Ascending aorta (tissue), 2 donors: ENCODE results near the gene ZBTB7A. TPM values are rescaled to one million over a fixed set of nuclear protein-coding genes. Genes with fewer than 3 reads are reported as not detected.
A peak's percentile ranks its signal among the peaks of the same experiment; 100 is the strongest.

ENCODE experiments used
- DNase-seq, 2 donors: peaks; one replicate each; pipeline ENCODE4 v3.0.0-alpha.2; 2019; ENCODE audit warnings: low spot score in 2 of 2
- H3K27ac ChIP-seq, 2 donors: fragments of 200-600 bp; sonication (generic); one replicate each; pipeline ENCODE4 v1.5.1; 2016 to 2017; ENCODE audit warnings: mild to moderate bottlenecking in 1 of 2
- H3K27me3 ChIP-seq: fragments of 200-600 bp; sonication (generic); one replicate; pipeline ENCODE4 v1.5.1; 2017
- H3K36me3 ChIP-seq, 2 donors: fragments of 200-600 bp; sonication (generic); one replicate each; pipeline ENCODE4 v1.5.1; 2016
- H3K4me1 ChIP-seq, 2 donors: fragments of 200-600 bp; sonication (generic); one replicate each; pipeline ENCODE4 v1.5.1; 2016 to 2017; ENCODE audit warnings: mild to moderate bottlenecking in 1 of 2
- H3K4me3 ChIP-seq, 2 donors: fragments of 200-600 bp; sonication (generic); one replicate each; pipeline ENCODE4 v1.5.1; 2016 to 2017; ENCODE audit warnings: mild to moderate bottlenecking in 1 of 2
- H3K9me3 ChIP-seq, 2 donors: fragments of 200-600 bp; sonication (generic); one replicate each; pipeline ENCODE4 v1.5.1; 2016
- CTCF ChIP-seq, 3 experiments: fragments of 200-600 bp in 2 of 3; fragments of 450-650 bp in 1 of 3; sonication (generic) in 2 of 3; IDR thresholded peaks; one replicate each; pipeline ENCODE4 v1.5.1; 2016 to 2019; ENCODE audit warnings: antibody characterized with exemption in 3 of 3, mild to moderate bottlenecking in 1 of 3, moderate library complexity in 1 of 3
- intact Hi-C: fragments of 100-400 bp; cut with DNase I; formaldehyde crosslinking; loops from one replicate; pipeline ENCODE4 v1.15.1; 2023
- total RNA-seq: library from RNA; depleted of rRNA; stranded (reverse); fragments of >200 nt; gene quantifications from one replicate; pipeline ENCODE4 v1.1.0, GENCODE V29; 2016

The ZBTB7A gene
- total RNA-seq, 1 donor from 2014 or later, result 76.4 TPM

- no peak for TF ChIP-seq CTCF (IDR thresholded peaks at IDR 0.05)
- no peak overlapping the region for H3K4me3 ChIP-seq
- peaks cover 0 to 13% of the 10 kb centered on the region in 2 donors for H3K4me1 ChIP-seq
- peak overlapping the region in 1 of 2 donors; percentile 75 for H3K27ac ChIP-seq
- intact Hi-C loops, result no loop called here
- no peak for DNase-seq
- H3K9me3 ChIP-seq, result no peaks in the 10 kb centered on the region
- peaks cover 53 to 61% of the 10 kb centered on the region in 2 donors for H3K36me3 ChIP-seq
- no peaks in the 10 kb centered on the region for H3K27me3 ChIP-seq
Measured at GRCh38 chr19:4096049-4096892, 29.6 kb upstream of the ZBTB7A start.

GRCh38 chr19:4095488-4095844, 28.8 kb upstream of the ZBTB7A start:
- Histone ChIP-seq H3K9me3 (no peaks in the 10 kb centered on the region), H3K36me3 (peaks cover 48 to 56% of the 10 kb centered on the region in 2 donors), H3K4me3 (no peak overlapping the region), H3K27me3 (no peaks in the 10 kb centered on the region), H3K27ac (no peak overlapping the region), H3K4me1 (peaks cover 0 to 13% of the 10 kb centered on the region in 2 donors)
- DNase-seq, result no peak
- no peak for TF ChIP-seq CTCF (IDR thresholded peaks at IDR 0.05)
- intact Hi-C loops, result no loop called here

- peaks cover 0 to 13% of the 10 kb centered on the region in 2 donors for H3K4me1 ChIP-seq
- no peak overlapping the region for H3K4me3 ChIP-seq
- no peaks in the 10 kb centered on the region for H3K9me3 ChIP-seq
- no peaks in the 10 kb centered on the region for H3K27me3 ChIP-seq
- no peak for TF ChIP-seq CTCF (IDR thresholded peaks at IDR 0.05)
- H3K27ac ChIP-seq, result no peak overlapping the region
- DNase-seq, result no peak
- intact Hi-C loops, result no loop called here
- H3K36me3 ChIP-seq, result peaks cover 50 to 61% of the 10 kb centered on the region in 2 donors
Measured at GRCh38 chr19:4094761-4095487, 28.2 kb upstream of the ZBTB7A start.

- H3K4me3 ChIP-seq, result no peak overlapping the region
- H3K27me3 ChIP-seq, result no peaks in the 10 kb centered on the region
- peaks cover 57 to 62% of the 10 kb centered on the region in 2 donors for H3K36me3 ChIP-seq
- no peak for TF ChIP-seq CTCF (IDR thresholded peaks at IDR 0.05)
- H3K9me3 ChIP-seq, result no peaks in the 10 kb centered on the region
- intact Hi-C loops, result no loop called here
- H3K27ac ChIP-seq, result no peak overlapping the region
- DNase-seq, result no peak
- H3K4me1 ChIP-seq, result peaks cover 0 to 13% of the 10 kb centered on the region in 2 donors
Measured at GRCh38 chr19:4094291-4094690, 27.6 kb upstream of the ZBTB7A start.

GRCh38 chr19:4093643-4094175, 27.0 kb upstream of the ZBTB7A start:
- no peaks in the 10 kb centered on the region for H3K27me3 ChIP-seq
- TF ChIP-seq CTCF (IDR thresholded peaks at IDR 0.05), result no peak
- H3K4me3 ChIP-seq, result no peak overlapping the region
- H3K4me1 ChIP-seq, result peaks cover 0 to 13% of the 10 kb centered on the region in 2 donors
- intact Hi-C loops, result no loop called here
- peaks cover 54 to 60% of the 10 kb centered on the region in 2 donors for H3K36me3 ChIP-seq
- DNase-seq, result no peak
- no peak overlapping the region for H3K27ac ChIP-seq
- no peaks in the 10 kb centered on the region for H3K9me3 ChIP-seq
